ENCODE measurements around the gene PBRM1. TPM values are rescaled to one million over a fixed set of nuclear protein-coding genes. Genes with fewer than 3 reads are reported as not detected.

The PBRM1 gene
- total and polyA plus RNA-seq, 2 donors (not counting 1 experiment from before 2014, with no cell fraction given), result 37.2 to 97.3 TPM

DNA sequence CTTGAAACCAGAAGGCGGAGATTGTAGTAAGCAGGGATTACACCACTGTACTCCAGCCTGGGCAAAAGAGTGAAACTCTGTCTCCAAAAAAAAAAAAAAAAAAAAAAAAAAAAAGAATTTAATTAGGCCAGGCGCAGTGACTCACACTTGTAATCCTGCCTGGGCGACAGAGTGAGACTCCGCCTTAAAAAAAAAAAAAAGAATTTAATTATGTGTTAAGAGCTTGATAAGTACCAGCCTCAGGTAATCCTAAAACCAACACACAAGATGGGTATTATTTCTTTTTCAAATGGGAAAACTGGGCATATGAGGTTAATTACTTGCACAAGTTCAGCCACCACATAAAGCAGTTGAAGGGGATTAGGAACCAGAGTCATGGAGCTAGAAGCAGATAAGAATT is 49.0 kb downstream of the PBRM1 start:
- Histone ChIP-seq H2AFZ (ENCODE audit: low read length) (no peak overlapping the region), H3K4me2 (ENCODE audit: extremely low read depth, insufficient read depth, low read length) (no peak overlapping the region), H4K20me1 (ENCODE audit: control insufficient read depth, extremely low read depth, insufficient read depth, low read length) (no peaks in the 10 kb centered on the region), H3K9ac (ENCODE audit: insufficient read depth, low read length) (no peak overlapping the region), H3K27me3 (ENCODE audit: control insufficient read depth, insufficient read depth, low read length) (no peaks in the 10 kb centered on the region), H3K9me3 (ENCODE audit: control insufficient read depth, insufficient read depth, low read depth, low read length) (no peaks in the 10 kb centered on the region), H3K27ac (ENCODE audit: insufficient read depth, low read length) (no peak overlapping the region), H3K36me3 (ENCODE audit: control insufficient read depth, insufficient read depth, low read length) (peaks cover 4% of the 10 kb centered on the region), H3K4me3 (replicated peaks in 1 of 4; ENCODE audit: control extremely low read depth in 1 of 4, insufficient read depth in 1 of 4, low read depth in 3 of 4, low read length in 4 of 4) (no peak overlapping the region), H3K4me1 (ENCODE audit: control insufficient read depth, extremely low read depth, insufficient read depth, low read length) (no peaks in the 10 kb centered on the region), H3K79me2 (ENCODE audit: control insufficient read depth, insufficient read depth, low read length) (no peaks in the 10 kb centered on the region)
- TF ChIP-seq EZH2 (IDR thresholded peaks at IDR 0.05; ENCODE audit: low read length, missing control alignments), result no peak
- TF ChIP-seq, protein P1, sequence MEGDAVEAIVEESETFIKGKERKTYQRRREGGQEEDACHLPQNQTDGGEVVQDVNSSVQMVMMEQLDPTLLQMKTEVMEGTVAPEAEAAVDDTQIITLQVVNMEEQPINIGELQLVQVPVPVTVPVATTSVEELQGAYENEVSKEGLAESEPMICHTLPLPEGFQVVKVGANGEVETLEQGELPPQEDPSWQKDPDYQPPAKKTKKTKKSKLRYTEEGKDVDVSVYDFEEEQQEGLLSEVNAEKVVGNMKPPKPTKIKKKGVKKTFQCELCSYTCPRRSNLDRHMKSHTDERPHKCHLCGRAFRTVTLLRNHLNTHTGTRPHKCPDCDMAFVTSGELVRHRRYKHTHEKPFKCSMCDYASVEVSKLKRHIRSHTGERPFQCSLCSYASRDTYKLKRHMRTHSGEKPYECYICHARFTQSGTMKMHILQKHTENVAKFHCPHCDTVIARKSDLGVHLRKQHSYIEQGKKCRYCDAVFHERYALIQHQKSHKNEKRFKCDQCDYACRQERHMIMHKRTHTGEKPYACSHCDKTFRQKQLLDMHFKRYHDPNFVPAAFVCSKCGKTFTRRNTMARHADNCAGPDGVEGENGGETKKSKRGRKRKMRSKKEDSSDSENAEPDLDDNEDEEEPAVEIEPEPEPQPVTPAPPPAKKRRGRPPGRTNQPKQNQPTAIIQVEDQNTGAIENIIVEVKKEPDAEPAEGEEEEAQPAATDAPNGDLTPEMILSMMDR (conservative IDR thresholded peaks at IDR 0.05 in 1 of 2, IDR thresholded peaks at IDR 0.05 in 1 of 2; ENCODE audit: low read depth in 1 of 2, low read length in 2 of 2), result no peak
- DNase-seq (ENCODE audit: low read depth in 2 of 2), result peak in 1 of 2 donors; percentile 35

DNA sequence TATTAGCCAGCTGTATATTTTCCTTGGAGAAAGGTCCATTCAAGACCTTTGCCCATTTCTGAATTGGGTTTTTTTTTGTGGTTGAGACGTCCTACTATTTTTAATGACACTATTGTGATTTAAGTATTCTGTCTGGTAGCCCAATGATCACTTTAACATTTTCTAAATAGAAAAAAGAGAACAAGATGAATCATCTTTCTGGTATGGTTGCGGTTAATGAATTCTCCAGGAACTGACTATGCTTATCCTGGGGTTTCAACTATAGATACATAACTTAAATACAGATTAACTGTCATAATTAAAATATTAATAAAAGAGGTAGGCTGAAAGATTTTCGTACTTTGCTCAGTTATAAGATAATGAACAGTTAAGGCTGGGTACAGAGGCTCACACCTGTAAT is 51.9 kb downstream of the PBRM1 start:
- no peaks in the 10 kb centered on the region for H3K4me1 ChIP-seq (ENCODE audit: control insufficient read depth, extremely low read depth, insufficient read depth, low read length)
- no peaks in the 10 kb centered on the region for H4K20me1 ChIP-seq (ENCODE audit: control insufficient read depth, extremely low read depth, insufficient read depth, low read length)
- H3K27me3 ChIP-seq (ENCODE audit: control insufficient read depth, insufficient read depth, low read length), result no peaks in the 10 kb centered on the region
- H2AFZ ChIP-seq (ENCODE audit: low read length), result no peak overlapping the region
- no peak overlapping the region for H3K27ac ChIP-seq (ENCODE audit: insufficient read depth, low read length)
- peak; percentile 19 to 77 for DNase-seq (ENCODE audit: low read depth in 2 of 2)
- no peak overlapping the region for H3K9ac ChIP-seq (ENCODE audit: insufficient read depth, low read length)
- H3K4me3 ChIP-seq (replicated peaks in 1 of 4; ENCODE audit: control extremely low read depth in 1 of 4, insufficient read depth in 1 of 4, low read depth in 3 of 4, low read length in 4 of 4), result no peak overlapping the region
- H3K4me2 ChIP-seq (ENCODE audit: extremely low read depth, insufficient read depth, low read length), result no peak overlapping the region
- TF ChIP-seq EZH2 (IDR thresholded peaks at IDR 0.05; ENCODE audit: low read length, missing control alignments), result no peak
- TF ChIP-seq, protein P1 (conservative IDR thresholded peaks at IDR 0.05 in 1 of 2, IDR thresholded peaks at IDR 0.05 in 1 of 2; ENCODE audit: low read depth in 1 of 2, low read length in 2 of 2), result no peak
- H3K79me2 ChIP-seq (ENCODE audit: control insufficient read depth, insufficient read depth, low read length), result no peaks in the 10 kb centered on the region
- H3K36me3 ChIP-seq (ENCODE audit: control insufficient read depth, insufficient read depth, low read length), result peaks cover 7% of the 10 kb centered on the region
- H3K9me3 ChIP-seq (ENCODE audit: control insufficient read depth, insufficient read depth, low read depth, low read length), result no peaks in the 10 kb centered on the region

DNA sequence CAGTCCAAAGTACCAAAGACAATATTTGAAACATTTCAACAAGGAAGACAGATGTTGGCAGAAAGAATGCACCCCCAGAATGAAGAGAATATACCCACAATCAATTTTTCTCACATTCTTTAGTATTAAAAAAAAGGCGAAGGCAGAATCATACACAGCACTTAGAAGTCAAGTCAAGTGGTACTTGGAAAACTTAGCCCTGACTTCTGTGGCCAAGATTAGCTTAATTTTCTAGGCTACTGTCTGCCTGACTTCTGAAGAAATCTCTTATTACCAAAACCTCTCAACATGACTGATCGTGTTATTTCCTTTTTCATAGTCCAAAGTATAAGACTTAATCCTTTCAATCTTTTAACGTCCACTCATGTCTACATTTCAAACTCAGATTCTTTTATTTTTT is 60.7 kb downstream of the PBRM1 start:
- no peak overlapping the region for H2AFZ ChIP-seq (ENCODE audit: low read length)
- no peaks in the 10 kb centered on the region for H3K79me2 ChIP-seq (ENCODE audit: control insufficient read depth, insufficient read depth, low read length)
- no peak overlapping the region for H3K4me2 ChIP-seq (ENCODE audit: extremely low read depth, insufficient read depth, low read length)
- no peaks in the 10 kb centered on the region for H4K20me1 ChIP-seq (ENCODE audit: control insufficient read depth, extremely low read depth, insufficient read depth, low read length)
- DNase-seq (ENCODE audit: low read depth in 2 of 2), result no peak
- no peak overlapping the region for H3K4me3 ChIP-seq (replicated peaks in 1 of 4; ENCODE audit: control extremely low read depth in 1 of 4, insufficient read depth in 1 of 4, low read depth in 3 of 4, low read length in 4 of 4)
- no peaks in the 10 kb centered on the region for H3K9me3 ChIP-seq (ENCODE audit: control insufficient read depth, insufficient read depth, low read depth, low read length)
- H3K27ac ChIP-seq (ENCODE audit: insufficient read depth, low read length), result no peak overlapping the region
- no peak overlapping the region for H3K9ac ChIP-seq (ENCODE audit: insufficient read depth, low read length)
- H3K36me3 ChIP-seq (ENCODE audit: control insufficient read depth, insufficient read depth, low read length), result peaks cover 10% of the 10 kb centered on the region
- H3K4me1 ChIP-seq (ENCODE audit: control insufficient read depth, extremely low read depth, insufficient read depth, low read length), result no peaks in the 10 kb centered on the region
- TF ChIP-seq EZH2 (IDR thresholded peaks at IDR 0.05; ENCODE audit: low read length, missing control alignments), result no peak
- TF ChIP-seq, protein P1 (conservative IDR thresholded peaks at IDR 0.05 in 1 of 2, IDR thresholded peaks at IDR 0.05 in 1 of 2; ENCODE audit: low read depth in 1 of 2, low read length in 2 of 2), result no peak
- no peaks in the 10 kb centered on the region for H3K27me3 ChIP-seq (ENCODE audit: control insufficient read depth, insufficient read depth, low read length)

All from fibroblast of lung (primary cell).